ENCODE measurements around the gene RMP24.
"Not testable (repeated sequence)": the region's sequence is repeated elsewhere in the genome, so short reads cannot be mapped to it uniquely, and the experiment has no call there.

Gene RMP24

DNA sequence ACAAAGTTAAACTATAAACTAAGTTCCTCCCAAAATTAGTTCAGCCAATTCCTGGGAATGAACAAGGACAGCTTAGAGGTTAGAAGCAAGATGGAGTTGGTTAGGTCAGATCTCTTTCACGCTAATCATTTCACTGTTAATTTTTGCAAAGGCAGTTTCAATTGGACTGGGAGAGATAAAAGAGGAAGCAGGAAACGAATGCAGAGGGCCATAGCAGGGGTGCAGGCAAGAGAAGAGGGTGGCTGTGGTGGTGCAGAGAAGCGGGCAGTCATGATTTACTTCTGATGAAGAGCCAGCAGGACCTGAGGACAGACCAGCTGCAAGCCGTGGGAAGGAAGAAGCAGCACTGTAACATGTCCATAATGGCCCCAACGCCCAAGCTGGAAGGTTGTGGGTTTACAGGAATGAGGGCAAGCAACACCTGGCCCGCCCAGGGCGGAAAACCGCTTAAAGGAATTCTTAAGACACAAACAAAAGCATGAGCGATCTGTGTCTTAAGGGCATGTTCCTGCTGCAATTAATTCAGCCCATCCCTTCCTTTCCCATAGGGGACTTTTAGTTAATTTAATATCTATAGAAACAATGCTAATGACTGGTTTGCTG, 4.1 kb upstream of the RMP24 start:
- DNase-seq = no peak

DNA sequence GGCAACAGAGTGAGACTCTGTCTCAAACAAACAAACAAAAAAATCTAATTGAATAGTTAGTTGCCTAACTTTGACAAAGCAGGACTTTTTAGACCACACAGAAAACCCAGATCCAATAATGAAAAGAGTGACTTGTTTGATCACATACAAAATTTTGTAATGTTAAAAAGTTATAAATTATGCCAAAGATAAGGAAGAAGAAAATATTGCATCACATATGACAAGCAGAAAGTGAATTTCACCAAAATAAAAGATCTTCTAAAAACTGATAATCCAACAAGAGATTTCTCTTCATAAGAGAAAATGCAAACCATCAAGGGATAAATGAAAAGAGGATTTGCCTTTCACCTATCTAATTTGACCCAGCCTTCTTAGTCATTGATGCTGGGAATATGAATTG, 2.8 kb upstream of the RMP24 start:
- no peak for DNase-seq

DNA sequence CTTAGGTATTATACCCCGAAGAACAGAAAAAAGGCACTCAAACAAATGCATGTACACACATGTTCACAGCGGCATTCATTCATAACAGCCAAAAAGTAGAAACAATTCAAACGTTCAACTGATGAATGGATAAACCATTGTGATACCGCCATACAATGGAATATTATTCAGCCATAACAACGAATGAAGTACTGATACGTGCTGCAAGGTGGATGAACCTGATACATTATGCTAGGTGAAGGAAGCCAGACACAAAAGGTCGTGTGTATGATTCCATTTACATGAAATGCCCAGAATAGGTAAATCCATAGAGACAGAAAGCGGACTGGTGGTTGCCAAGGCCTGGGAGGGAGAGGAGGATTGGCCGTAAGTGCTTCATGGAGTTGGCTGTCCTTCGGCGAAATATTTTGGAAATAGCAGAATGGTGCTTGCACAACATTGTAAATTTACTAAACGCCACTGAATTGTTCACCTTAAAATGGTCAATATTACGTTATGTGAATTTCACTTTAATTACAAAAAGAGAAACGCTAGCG, 750 bp upstream of the RMP24 start:
- DNase-seq = no peak

DNA sequence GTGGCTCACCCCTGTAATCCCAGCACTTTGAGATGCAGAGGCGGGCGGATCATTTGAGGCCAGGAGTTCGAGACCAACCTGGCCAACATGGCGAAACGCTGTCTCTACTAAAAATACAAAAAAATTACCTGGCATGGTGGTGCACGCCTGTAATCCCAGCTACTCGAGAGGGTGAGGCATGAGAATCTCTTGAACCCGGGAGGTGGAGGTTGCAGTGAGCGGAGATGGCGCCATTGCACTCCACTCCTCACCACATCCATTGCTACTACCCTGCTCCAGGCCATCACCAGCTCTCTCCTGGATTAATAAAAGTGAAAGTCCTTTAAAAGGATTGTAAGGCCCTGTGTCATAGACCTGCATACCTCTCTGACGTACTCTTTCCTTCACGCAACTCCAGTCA, 1.2 kb downstream of the RMP24 start:
- no peak for DNase-seq

DNA sequence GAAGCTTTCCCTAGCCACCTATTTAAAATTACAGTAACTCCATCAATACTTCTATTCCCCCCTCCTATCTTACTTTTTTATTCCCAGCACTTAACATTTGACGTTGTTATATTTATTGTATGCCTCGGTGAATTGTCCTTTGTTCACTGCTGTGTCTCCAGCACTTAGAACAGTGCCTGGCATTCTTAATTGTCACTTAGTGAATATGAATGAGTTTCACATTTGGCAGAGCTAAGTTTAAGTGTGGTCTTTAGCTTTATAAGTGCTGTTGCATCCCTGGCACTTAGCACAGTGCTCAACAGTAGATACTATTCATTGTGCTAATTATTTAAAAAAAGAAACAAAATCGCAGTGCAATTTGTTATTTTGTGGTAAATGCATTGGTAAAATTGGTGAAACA, 1.7 kb downstream of the RMP24 start:
- no peak for DNase-seq

DNA sequence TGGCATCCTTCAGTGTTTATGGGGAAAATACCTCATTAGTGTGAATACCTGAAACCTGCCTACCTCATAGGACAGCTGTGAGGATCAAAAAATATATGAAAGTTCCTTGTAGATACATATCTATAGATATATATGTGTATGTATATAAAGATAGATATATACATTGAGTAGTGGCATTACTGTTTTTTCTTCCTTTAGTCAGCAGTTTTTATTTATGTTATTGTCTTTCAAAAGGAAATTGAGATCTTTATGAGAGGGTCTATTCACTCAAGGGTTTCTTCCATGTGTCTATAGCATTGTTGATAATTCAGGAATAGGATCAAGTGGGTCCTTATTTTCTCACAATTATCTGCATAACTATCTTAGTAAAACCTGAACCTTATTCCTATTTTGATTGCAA, 6.6 kb downstream of the RMP24 start:
- no peak for DNase-seq

DNA sequence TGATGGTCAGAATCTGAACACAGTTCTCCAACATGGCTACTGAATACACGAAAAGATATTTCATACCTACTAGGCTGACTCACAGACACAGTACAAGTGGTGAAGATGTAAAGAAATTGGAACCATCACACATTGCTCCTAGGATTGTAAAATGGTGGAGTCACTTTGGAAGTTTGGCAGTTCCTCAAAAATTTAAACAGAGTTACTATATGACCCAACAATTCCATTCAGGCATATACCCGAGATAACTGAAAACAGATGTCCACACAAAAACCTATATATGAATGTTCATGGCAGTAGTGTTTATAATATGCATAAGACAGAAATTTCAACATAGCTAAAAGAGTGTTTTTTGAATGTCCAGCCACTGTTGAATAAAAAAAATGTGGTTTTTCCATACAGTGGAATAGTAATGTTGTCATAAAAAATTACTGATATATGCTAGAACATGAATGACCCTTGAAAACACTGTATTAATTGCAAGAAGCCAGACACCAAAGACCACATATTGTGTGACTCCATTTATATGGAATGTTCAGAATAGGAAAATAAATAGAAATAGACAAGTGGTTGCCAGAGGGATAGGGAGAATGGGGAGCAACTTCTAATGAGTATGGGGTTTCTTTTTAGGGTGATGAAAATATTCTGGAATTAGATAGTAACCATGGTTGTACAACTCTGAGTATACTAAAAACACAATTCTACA, 10.1 kb downstream of the RMP24 start:
- DNase-seq = no peak

DNA sequence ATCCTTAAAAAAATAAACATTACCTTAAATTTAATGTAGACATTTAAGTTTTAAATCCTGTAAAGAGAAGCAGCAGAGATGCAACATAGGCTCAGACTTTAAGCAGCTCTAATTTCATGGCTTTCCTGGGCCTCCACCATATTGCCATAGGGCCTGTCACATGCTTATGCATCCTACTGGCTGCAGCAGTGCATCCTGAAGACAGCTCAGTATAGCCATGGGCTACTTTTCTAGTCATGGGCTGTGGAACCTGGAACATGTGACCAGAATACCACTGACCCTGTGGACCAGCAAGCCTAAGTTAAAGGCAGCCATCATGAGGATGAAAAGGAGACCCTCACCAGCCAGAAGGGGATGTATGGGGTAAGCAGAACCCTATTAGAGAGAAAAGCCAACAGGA, 10.7 kb downstream of the RMP24 start:
- no peak for DNase-seq

DNA sequence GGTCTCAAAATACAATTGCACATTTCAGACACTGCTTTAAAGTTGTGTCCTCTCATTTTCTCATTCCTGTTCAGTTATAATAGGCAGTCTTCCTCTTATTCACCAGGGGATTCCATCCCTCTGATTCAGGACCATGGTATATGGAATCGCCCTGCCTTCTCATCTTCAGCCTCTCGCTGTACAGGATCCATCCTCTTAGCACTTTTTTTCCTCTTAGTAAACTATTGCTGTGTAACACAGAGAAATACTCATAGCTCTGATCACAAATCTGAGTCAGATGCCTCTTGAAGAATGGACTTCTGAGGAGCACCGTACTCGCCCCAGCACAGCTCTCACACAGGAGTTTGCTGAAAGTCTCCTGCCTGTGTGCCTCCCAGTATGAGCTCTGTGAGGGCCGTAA, 11.3 kb downstream of the RMP24 start:
- no peak for DNase-seq

DNA sequence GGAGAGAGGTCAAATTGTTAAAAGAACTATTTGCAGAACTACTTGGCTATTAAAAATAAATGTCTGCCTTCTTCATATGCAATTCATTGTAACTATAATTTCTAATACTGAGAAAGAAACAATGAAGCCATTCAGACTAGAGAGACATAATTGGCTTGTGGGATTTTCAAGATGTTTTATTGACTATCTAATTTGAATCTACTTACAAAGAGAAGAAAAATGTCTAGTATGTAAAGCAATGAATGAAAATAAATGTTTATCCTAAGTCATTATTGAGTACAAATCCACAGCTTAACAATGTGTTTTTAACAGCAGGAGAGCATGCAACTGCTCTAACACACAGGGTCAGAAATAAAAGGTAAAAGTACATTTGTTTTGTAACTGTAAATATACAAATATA, 19.2 kb downstream of the RMP24 start:
- no peak for DNase-seq

DNA sequence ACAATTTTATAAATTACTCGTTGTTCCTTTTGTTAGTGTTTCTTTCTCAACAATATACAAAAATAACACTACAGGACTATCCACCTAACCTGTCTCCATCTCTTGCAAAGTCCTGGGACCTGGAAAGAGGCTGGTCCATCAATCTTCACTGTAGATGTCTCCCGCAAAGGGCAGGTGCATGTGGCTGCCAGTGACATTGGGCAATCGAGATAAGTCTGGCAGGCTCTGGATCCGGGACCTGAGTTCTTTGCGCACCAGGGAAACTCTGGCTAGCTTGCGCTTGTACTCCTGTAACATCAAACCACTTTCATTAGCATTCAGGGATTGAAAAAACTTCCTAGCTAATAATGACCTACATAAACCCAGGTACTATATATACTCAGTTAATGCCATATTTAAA, 20.5 kb downstream of the RMP24 start:
- DNase-seq = no peak

DNA sequence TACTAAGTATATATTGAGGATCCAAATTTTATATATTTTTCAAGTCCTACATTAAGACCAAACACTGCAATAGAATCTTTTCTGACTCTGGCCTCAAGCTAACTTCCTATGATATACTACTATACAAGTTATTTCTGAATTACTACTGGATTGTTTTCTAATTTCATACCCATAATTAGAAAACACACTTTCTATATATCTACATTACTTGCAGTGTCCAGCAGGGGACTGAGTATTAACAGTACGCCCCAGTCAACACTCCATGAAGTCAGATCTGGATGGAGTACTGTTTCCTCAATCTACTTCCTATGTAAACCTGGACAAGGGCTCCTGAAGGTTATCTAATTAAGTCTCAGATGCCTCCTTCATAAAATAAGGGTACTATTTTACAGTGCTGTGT, 26.5 kb downstream of the RMP24 start:
- DNase-seq = no peak

DNA sequence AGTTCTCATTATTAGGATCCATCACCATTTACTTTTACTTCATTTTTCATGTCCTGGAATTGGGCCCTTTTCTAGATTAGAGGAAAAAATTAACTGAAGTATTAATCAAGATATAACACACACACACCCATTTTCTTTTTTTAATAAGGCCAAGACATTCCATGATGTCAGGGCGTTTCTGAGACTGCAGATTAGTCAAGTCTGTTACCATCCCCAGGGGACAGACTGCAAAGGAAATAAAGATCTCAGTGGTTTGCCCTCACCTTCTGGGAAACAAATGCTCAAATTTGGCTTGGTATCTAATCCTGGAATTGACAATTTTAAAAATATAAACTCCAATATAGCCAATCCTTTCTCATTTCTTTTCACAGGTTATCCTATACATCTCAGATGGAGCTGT, 27.4 kb downstream of the RMP24 start:
- DNase-seq = no peak

DNA sequence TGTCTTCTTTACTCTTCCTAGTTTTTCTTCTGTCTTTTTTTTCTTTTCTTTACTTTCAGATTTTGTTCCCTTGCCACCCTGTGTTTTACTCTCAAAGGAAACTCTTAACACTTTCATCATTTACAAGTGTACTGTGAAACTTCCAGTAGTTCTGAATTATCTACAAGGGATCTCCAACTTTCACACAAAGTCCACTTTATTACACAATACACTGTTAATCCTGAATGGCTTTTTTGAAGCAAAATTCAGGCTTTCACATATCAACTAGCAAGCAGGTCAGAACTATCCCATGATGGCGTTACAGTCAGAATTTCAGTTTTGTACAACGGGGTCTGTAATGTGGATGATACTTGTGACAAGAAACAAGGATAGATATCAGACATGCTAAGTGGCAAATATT, 34.5 kb downstream of the RMP24 start:
- DNase-seq = no peak

DNA sequence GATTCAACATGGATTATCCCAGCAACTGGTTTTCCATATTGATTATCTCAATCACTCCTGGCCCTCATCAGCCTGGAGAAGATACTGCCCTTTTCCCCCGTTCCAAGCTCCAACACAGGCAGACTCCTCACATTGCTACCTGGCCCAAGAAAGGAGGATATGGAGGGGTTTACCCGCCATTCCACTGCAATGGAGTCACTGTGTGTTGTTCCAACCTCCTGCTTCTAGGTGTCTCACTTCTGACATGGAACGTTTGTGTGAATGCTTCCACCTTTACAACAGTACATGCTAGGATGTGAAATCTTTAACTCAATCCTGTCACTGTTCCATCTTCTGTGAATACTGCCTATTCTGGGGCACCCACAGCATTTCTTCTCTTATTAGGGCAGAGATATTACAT, 36.7 kb downstream of the RMP24 start:
- no peak for DNase-seq

DNA sequence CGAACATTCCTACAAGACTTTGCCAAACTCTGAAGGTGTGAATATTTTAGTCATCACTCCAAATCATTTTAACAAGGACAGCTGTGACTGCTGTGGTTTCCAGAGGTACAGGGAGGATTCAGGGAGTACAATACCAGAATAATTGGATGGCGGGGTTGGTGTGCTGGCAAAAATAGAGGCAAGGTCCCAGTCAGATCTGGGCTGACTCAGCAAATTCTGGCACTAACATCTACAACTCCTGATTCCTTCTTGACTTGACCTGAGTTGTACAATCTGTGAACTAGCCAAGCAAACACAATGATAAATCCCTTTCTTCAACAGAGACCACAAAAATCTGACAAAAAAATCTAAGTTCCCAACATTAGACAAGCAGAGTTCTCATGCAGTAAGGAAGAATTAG, 40.4 kb downstream of the RMP24 start:
- no peak for DNase-seq

DNA sequence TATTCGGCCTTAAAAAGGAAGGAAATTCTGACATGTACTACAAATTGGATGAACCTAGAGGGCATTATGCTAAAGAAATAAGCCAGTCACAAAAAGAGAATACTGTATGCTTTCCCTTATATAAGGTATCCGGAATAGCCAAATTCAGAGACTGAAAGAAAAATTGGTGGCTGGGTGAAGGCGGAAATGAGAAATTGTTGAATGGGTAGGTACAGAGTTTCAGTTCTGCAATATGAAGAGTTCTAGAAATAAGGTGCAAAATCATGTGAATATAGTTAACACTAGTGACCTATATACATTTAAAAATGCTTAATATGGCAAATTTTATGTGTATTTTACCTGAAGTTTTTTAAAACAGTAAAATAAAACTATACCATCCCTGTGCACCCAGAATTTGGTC, 43.1 kb downstream of the RMP24 start:
- no peak for DNase-seq

DNA sequence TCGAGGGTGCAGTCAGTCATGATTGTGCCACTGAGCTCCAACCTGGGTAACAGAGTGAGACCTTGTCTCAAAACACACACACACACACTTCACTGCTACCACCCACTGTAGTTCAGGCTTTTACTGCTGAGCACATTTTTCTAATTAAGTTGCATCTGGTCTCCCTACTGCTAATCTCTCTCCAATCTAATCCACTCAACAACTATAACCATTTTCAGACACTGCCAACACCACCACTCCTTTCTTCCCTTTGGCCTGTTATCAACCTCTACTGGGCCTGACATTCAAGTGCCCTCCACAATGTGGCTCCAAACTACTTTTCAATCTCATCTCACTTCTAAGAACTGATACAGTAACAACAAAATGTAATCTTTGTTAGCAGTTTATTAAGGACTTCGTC, 44.8 kb downstream of the RMP24 start:
- no peak for DNase-seq

DNA sequence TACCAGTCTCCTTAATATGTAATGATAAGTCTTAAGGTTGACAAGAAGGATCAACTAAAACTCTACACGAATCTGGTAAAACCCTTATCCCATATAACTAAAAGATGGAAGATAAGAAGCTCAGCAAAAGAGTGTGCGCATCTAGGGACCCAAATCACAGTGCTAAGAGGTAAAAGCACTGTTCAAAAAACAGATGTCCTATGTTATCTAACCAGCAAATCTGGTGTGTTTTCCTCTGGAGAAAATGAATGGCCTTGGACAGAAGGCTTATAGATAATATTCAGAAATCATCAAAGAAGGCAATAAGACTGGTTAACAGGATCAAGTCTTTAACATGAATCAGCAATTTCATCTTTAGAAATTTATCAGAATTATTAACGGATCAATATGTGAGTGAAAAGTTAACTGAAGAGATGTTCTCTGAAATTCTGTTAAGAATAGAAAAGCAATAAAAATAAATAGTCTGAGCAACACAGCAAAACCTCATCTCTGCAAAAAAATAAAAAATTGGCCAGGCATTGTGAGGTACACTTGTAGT, 47.8 kb downstream of the RMP24 start:
- DNase-seq = no peak

DNA sequence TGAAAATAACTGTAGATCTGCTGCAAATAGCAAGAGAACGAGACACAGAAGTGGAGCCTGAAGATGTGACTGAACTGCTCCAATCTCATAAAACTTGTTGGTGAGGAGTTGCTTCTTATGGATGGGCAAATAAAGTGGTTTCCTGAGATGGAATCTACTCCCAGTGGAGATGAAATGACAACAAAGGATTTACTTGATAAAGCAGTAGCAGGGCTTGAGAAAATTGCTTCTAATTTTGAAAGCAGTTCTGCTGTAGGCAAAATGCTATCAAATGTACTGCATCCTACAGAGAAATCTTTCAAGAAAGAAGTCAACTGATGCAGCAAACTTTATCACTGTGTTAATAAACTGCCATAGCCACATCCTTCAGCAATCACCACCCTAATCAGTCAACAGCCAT, 50.9 kb downstream of the RMP24 start:
- no peak for DNase-seq

DNA sequence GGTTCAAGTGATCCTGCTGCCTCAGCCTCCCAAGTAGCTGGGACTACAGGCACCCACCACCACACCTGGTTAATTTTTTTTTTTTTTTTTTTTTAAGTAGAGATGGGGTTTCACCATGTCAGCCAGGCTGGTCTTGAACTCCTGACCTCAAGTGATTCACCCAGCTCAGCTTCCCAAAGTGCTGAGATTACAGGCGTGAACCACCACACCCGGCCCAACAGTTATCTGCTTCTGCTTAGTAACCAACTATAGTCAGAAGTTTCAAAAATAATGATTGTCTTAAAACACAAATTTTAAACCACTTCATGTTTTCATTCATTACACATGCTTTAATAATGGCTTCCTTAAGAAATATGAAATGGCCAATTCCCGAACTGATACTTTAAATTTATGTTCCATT, 51.8 kb downstream of the RMP24 start:
- DNase-seq = not testable (repeated sequence)

DNA sequence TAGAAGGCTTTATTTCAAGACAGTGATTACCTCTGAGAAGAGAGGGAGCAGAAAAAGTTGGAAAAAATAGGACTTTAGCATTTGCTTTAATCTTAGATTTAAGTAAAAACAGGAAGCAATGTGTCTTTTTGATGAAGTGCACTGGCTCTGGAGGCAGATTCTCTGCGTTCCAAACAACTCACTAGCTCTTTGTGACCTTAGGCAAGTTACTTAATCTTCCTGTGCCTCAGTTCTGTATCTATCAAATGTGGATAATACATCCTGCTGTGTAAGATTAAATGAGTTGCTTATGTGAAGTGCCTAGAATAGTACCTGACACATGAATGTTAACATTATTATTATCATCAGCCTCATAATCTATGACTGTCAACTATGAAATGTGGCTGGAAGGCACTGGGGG, 52.5 kb downstream of the RMP24 start:
- DNase-seq = no peak

DNA sequence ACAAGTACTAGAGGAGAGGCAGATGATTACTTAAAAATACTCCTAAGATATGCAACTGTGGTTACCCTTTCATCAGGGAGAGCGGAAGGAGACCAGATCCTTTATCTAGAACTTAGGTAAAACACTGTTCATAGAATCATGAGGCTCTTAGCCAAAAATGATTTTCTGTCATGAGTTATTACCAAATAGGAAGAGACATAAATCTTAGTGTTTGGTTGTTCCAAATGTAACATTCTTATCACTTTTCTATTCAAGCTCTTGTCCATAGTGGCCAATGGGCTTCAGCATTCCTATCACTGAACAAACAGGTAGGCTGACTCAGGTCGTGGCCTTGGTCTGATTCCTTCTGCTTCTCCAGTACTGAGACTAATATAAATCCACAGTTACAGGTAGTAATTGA, 56.4 kb downstream of the RMP24 start:
- DNase-seq = no peak
